C4-2B (cell line): Measurements from ENCODE around the gene AURKAIP1.

ENCODE experiments used
- H3K27ac ChIP-seq: fragments of 450-650 bp; 2 replicates; pipeline ENCODE4 v1.5.1; 2017
- ZFX ChIP-seq: fragments of 450-650 bp; IDR thresholded peaks from 2 replicates; pipeline ENCODE4 v1.6.1; 2017
- TF ChIP-seq, protein P1 (sequence below): fragments of 450-650 bp; conservative IDR thresholded peaks from 2 replicates; pipeline ENCODE4 v1.5.1; 2017; ENCODE audit warnings: mild to moderate bottlenecking

The AURKAIP1 gene

DNA sequence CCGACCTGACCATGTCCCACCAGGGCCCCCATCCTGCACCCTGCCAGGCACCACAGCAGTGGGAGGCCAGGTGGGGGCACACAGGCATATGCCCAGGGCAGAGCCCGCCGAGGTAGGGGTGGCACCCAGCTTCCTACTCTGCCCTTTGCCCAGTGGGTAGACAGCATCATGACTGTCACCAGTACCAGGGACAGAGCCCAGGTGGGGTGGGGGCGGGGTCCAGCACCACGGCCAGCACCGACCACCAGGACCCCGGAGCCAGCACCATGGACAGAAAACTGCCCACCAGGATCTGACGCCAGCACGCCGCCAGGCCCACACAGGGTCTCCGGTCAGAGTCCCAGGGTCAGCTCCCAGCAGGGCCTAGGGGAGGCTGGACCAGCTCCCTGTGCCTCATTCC is 40.2 kb downstream of the AURKAIP1 start:
- TF ChIP-seq, protein P1, sequence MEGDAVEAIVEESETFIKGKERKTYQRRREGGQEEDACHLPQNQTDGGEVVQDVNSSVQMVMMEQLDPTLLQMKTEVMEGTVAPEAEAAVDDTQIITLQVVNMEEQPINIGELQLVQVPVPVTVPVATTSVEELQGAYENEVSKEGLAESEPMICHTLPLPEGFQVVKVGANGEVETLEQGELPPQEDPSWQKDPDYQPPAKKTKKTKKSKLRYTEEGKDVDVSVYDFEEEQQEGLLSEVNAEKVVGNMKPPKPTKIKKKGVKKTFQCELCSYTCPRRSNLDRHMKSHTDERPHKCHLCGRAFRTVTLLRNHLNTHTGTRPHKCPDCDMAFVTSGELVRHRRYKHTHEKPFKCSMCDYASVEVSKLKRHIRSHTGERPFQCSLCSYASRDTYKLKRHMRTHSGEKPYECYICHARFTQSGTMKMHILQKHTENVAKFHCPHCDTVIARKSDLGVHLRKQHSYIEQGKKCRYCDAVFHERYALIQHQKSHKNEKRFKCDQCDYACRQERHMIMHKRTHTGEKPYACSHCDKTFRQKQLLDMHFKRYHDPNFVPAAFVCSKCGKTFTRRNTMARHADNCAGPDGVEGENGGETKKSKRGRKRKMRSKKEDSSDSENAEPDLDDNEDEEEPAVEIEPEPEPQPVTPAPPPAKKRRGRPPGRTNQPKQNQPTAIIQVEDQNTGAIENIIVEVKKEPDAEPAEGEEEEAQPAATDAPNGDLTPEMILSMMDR, result no peak
- TF ChIP-seq ZFX, result no peak
- no peak overlapping the region for H3K27ac ChIP-seq

DNA sequence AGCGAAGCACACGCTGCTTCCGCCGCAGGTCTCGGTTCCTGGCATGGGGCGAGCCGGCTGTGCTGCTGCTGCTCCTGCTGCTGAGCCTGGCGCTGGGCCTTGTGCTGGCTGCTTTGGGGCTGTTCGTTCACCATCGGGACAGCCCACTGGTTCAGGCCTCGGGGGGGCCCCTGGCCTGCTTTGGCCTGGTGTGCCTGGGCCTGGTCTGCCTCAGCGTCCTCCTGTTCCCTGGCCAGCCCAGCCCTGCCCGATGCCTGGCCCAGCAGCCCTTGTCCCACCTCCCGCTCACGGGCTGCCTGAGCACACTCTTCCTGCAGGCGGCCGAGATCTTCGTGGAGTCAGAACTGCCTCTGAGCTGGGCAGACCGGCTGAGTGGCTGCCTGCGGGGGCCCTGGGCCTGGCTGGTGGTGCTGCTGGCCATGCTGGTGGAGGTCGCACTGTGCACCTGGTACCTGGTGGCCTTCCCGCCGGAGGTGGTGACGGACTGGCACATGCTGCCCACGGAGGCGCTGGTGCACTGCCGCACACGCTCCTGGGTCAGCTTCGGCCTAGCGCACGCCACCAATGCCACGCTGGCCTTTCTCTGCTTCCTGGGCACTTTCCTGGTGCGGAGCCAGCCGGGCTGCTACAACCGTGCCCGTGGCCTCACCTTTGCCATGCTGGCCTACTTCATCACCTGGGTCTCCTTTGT is 41.3 kb downstream of the AURKAIP1 start:
- TF ChIP-seq, protein P1, result no peak
- no peak for TF ChIP-seq ZFX
- H3K27ac ChIP-seq, result no peak overlapping the region

DNA sequence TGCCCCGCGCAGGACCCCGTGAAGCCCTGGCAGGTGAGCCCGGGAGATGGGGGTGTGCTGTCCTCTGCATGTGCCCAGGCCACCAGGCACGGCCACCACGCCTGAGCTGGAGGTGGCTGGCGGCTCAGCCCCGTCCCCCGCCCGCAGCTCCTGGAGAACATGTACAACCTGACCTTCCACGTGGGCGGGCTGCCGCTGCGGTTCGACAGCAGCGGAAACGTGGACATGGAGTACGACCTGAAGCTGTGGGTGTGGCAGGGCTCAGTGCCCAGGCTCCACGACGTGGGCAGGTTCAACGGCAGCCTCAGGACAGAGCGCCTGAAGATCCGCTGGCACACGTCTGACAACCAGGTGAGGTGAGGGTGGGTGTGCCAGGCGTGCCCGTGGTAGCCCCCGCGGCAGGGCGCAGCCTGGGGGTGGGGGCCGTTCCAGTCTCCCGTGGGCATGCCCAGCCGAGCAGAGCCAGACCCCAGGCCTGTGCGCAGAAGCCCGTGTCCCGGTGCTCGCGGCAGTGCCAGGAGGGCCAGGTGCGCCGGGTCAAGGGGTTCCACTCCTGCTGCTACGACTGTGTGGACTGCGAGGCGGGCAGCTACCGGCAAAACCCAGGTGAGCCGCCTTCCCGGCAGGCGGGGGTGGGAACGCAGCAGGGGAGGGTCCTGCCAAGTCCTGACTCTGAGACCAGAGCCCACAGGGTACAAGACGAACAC is 42.1 kb downstream of the AURKAIP1 start:
- no peak overlapping the region for H3K27ac ChIP-seq
- TF ChIP-seq, protein P1, result no peak
- no peak for TF ChIP-seq ZFX

DNA sequence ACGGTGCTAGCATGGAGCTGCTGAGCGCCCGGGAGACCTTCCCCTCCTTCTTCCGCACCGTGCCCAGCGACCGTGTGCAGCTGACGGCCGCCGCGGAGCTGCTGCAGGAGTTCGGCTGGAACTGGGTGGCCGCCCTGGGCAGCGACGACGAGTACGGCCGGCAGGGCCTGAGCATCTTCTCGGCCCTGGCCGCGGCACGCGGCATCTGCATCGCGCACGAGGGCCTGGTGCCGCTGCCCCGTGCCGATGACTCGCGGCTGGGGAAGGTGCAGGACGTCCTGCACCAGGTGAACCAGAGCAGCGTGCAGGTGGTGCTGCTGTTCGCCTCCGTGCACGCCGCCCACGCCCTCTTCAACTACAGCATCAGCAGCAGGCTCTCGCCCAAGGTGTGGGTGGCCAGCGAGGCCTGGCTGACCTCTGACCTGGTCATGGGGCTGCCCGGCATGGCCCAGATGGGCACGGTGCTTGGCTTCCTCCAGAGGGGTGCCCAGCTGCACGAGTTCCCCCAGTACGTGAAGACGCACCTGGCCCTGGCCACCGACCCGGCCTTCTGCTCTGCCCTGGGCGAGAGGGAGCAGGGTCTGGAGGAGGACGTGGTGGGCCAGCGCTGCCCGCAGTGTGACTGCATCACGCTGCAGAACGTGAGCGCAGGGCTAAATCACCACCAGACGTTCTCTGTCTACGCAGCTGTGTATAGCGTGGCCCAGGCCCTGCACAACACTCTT is 42.8 kb downstream of the AURKAIP1 start:
- H3K27ac ChIP-seq, result no peak overlapping the region
- TF ChIP-seq, protein P1, result no peak
- TF ChIP-seq ZFX, result no peak

DNA sequence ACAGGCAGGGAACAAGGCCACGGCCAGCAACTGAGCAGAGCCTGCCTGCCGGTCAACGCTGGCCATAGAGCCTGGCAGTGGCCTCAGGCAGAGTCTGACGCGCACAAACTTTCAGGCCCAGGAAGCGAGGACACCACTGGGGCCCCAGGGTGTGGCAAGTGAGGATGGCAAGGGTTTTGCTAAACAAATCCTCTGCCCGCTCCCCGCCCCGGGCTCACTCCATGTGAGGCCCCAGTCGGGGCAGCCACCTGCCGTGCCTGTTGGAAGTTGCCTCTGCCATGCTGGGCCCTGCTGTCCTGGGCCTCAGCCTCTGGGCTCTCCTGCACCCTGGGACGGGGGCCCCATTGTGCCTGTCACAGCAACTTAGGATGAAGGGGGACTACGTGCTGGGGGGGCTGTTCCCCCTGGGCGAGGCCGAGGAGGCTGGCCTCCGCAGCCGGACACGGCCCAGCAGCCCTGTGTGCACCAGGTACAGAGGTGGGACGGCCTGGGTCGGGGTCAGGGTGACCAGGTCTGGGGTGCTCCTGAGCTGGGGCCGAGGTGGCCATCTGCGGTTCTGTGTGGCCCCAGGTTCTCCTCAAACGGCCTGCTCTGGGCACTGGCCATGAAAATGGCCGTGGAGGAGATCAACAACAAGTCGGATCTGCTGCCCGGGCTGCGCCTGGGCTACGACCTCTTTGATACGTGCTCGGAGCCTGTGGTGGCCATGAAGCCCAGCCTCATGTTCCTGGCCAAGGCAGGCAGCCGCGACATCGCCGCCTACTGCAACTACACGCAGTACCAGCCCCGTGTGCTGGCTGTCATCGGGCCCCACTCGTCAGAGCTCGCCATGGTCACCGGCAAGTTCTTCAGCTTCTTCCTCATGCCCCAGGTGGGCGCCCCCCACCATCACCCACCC is 43.7 kb downstream of the AURKAIP1 start, which contains the start of gene TAS1R3:
Gene TAS1R3, plus strand, starts transcription at position 213 of the 898 bp plus-strand sequence. Its CDS starts 66 bp downstream, at position 279.
- TF ChIP-seq ZFX, result no peak
- H3K27ac ChIP-seq, result no peak within 1 kb of the TSS

DNA sequence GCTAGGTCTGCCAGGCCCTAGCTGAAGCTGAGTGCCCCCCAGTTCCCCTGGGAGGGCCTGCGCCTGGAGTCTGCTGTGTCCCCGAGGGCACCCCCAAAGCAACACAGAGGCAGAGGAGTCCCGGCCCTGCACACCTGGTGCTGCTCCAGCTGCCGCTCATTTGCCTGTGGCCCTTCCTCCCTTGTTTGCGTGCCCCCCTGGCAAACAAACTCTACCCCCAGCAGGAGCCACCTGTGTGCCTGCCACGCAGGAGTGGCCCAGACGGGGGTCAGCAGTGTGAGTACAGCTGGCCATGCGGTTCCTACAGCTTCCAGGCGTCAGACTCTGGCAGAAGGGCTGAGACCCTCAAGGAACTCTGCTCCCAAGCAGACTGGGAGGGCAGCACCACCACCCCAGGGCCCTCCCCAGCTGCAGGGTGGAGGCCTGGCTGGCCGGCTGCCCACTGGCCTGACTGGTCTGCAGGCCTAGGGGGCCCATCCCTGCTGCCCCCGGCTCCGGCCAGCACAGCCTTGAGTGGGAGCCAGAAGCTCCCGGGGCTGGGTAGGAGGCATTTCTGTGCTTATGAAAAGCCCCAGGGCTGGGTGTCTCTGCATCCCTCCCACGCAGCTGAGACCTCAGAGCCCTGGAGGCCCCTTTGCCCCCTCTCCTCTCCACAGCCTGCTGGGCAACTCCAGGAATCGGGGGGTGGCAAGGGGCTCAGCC is 44.5 kb downstream of the AURKAIP1 start:
- TF ChIP-seq, protein P1, result no peak
- TF ChIP-seq ZFX, result no peak
- H3K27ac ChIP-seq, result no peak overlapping the region
